Measurements from ENCODE around the gene CILP.

The CILP gene

DNA sequence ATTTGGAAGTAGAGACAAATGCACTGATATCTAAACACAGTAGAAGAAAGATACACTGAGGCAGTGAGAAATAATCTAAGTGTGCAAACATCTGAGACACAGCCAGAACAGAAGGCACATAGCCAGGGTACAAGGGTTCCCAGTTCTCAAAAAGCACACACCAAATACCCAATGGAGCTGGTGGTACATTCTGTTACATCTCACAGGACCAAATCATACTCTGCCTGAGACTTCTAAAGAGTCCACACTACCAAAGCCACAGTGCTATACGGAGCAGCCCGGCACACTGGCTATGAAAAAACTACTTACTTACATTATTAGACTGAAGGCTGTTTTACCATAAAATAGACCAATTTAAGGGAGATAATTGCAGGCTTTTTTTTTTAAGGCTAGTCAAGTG, 45.4 kb downstream of the CILP start:
- ChIA-PET CTCF (no interaction called here), POLR2A (no interaction called here)
- TF ChIP-seq, protein P1, sequence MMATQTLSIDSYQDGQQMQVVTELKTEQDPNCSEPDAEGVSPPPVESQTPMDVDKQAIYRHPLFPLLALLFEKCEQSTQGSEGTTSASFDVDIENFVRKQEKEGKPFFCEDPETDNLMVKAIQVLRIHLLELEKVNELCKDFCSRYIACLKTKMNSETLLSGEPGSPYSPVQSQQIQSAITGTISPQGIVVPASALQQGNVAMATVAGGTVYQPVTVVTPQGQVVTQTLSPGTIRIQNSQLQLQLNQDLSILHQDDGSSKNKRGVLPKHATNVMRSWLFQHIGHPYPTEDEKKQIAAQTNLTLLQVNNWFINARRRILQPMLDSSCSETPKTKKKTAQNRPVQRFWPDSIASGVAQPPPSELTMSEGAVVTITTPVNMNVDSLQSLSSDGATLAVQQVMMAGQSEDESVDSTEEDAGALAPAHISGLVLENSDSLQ (IDR thresholded peaks at IDR 0.05): no peak
- TF ChIP-seq SP1 (IDR thresholded peaks at IDR 0.05): no peak
- no peak for TF ChIP-seq L3MBTL2 (conservative IDR thresholded peaks at IDR 0.05)
- DNase-seq (ENCODE audit: extremely low spot score): no peak

DNA sequence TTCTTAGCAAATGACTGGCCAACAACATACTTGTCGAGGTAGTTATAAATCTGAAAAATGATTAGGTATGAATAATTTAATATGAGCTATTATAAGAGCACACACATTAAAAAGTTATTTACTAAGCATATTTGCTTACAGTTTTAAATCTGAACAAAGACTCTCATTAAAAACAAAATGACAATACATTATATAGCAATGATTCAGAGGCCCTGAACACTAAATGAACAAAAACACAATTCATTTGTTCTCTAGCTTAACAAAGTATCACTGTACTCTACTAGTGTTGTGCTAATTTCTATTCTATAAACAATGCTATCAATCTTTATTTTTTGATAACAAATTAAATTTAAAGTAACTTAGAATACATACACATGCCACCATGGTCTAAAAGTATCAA, 47.1 kb downstream of the CILP start:
- DNase-seq (ENCODE audit: extremely low spot score): no peak
- ChIA-PET POLR2A (no interaction called here), CTCF (no interaction called here)
- TF ChIP-seq HDGF (IDR thresholded peaks at IDR 0.05; ENCODE audit: borderline replicate concordance) (no peak), TARDBP (IDR thresholded peaks at IDR 0.05) (no peak), FOXM1 (IDR thresholded peaks at IDR 0.05; ENCODE audit: borderline replicate concordance) (no peak), BHLHE40 (IDR thresholded peaks at IDR 0.05; ENCODE audit: borderline replicate concordance) (no peak), ZNF384 (IDR thresholded peaks at IDR 0.05) (no peak), LEF1 (IDR thresholded peaks at IDR 0.05; ENCODE audit: borderline replicate concordance) (no peak), FOXK2 (IDR thresholded peaks at IDR 0.05) (no peak), SP1 (IDR thresholded peaks at IDR 0.05) (no peak), ELF4 (IDR thresholded peaks at IDR 0.05) (no peak), SUZ12 (IDR thresholded peaks at IDR 0.05) (no peak), ARNT (IDR thresholded peaks at IDR 0.05) (no peak), FOXA1 (IDR thresholded peaks at IDR 0.05) (no peak)
- TF ChIP-seq, protein P1 (IDR thresholded peaks at IDR 0.05): no peak

DNA sequence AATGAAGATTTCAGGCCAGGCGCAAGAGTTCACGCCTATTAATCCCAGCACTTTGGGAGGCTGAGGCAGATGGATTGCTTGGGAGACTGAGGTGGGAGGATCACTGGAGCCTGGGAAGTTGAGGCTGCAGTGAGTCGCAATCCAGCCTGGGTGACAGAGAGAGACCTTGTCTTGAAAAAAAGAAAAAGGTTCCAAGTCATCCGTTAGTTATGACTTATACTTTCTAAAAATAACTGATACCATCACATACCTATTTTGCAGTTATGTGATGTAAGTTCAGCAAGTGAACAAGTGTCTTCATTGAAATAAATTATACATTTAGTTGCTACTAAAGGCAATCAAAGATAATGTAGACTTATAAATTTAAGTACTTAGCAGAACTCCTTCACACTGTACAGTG, 48.2 kb downstream of the CILP start:
- DNase-seq (ENCODE audit: extremely low spot score): no peak
- ChIA-PET POLR2A (no interaction called here), CTCF (no interaction called here)
- TF ChIP-seq L3MBTL2 (conservative IDR thresholded peaks at IDR 0.05) (no peak), BHLHE40 (IDR thresholded peaks at IDR 0.05; ENCODE audit: borderline replicate concordance) (no peak), NFRKB (IDR thresholded peaks at IDR 0.05) (no peak), SP1 (IDR thresholded peaks at IDR 0.05) (no peak), ELF4 (IDR thresholded peaks at IDR 0.05) (no peak), TARDBP (IDR thresholded peaks at IDR 0.05) (no peak), HDGF (IDR thresholded peaks at IDR 0.05; ENCODE audit: borderline replicate concordance) (no peak), LEF1 (IDR thresholded peaks at IDR 0.05; ENCODE audit: borderline replicate concordance) (no peak), FOXA1 (IDR thresholded peaks at IDR 0.05) (no peak), ZNF384 (IDR thresholded peaks at IDR 0.05) (no peak)
- TF ChIP-seq, protein P1 (IDR thresholded peaks at IDR 0.05): no peak

DNA sequence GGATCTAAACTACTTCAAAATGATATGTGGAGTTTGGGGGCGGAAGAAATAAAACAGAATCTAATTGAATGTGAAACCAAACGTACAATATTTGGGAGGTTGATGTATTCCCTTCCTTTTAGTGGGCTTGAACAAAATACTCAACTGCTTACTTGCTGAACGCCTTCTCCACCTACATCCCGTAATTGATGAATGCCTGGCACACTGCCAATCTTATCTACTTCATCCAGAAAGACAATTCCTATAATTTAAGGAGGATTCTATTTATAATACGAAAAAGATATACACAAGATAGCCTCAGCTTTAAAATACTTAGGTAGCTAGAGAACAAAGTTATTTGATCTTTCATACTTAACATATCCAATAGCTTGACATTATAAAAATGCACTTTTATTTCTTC, 54.6 kb downstream of the CILP start:
- ChIA-PET POLR2A (no interaction called here), CTCF (no interaction called here)
- TF ChIP-seq FOXA1 (IDR thresholded peaks at IDR 0.05): no peak
- TF ChIP-seq, protein P1 (IDR thresholded peaks at IDR 0.05): no peak
- no peak for TF ChIP-seq SUZ12 (IDR thresholded peaks at IDR 0.05)
- TF ChIP-seq ELF4 (IDR thresholded peaks at IDR 0.05): no peak
- TF ChIP-seq BHLHE40 (IDR thresholded peaks at IDR 0.05; ENCODE audit: borderline replicate concordance): no peak
- TF ChIP-seq FOXK2 (IDR thresholded peaks at IDR 0.05): no peak
- TF ChIP-seq HDGF (IDR thresholded peaks at IDR 0.05; ENCODE audit: borderline replicate concordance): no peak
- no peak for TF ChIP-seq SP1 (IDR thresholded peaks at IDR 0.05)
- TF ChIP-seq FOXM1 (IDR thresholded peaks at IDR 0.05; ENCODE audit: borderline replicate concordance): no peak
- TF ChIP-seq ZNF384 (IDR thresholded peaks at IDR 0.05): no peak
- no peak for TF ChIP-seq NFRKB (IDR thresholded peaks at IDR 0.05)
- no peak for DNase-seq (ENCODE audit: extremely low spot score)

- DNase-seq (ENCODE audit: extremely low spot score): no peak
- CTCF ChIA-PET: no interaction called here
- TF ChIP-seq TARDBP (IDR thresholded peaks at IDR 0.05) (no peak), LEF1 (IDR thresholded peaks at IDR 0.05; ENCODE audit: borderline replicate concordance) (no peak), ARNT (IDR thresholded peaks at IDR 0.05) (no peak), SUZ12 (IDR thresholded peaks at IDR 0.05) (no peak), FOXK2 (IDR thresholded peaks at IDR 0.05) (no peak), FOXA1 (IDR thresholded peaks at IDR 0.05) (no peak), L3MBTL2 (conservative IDR thresholded peaks at IDR 0.05) (no peak), SP1 (IDR thresholded peaks at IDR 0.05) (no peak), BHLHE40 (IDR thresholded peaks at IDR 0.05; ENCODE audit: borderline replicate concordance) (no peak), HDGF (IDR thresholded peaks at IDR 0.05; ENCODE audit: borderline replicate concordance) (no peak)
- POLR2A ChIA-PET: no interaction called here
These were observed 56.6 kb downstream of the CILP start for GRCh38 chr15:65154720-65155119.

DNA sequence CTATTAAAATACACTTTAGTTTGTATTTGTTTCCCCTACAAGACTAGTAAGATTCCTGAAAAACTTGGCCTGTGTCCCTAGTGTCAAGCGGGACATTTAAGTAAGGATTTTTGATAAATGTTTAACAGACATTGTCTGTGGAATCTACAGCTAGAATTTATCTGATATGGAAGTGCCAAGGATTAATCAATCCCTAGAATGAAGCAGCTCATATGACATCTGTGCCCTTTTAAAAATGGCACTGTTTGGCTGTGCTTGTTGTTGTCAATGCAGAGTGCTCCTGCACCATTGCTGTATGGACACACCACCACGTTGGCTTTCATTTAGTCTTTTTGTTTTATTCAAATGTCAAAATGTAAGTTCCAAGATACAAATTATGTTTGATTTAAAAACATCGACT, 63.4 kb downstream of the CILP start:
- DNase-seq (ENCODE audit: extremely low spot score): no peak
- TF ChIP-seq TARDBP (IDR thresholded peaks at IDR 0.05): no peak
- no peak for TF ChIP-seq FOXA1 (IDR thresholded peaks at IDR 0.05)
- no peak for TF ChIP-seq ARNT (IDR thresholded peaks at IDR 0.05)
- no peak for TF ChIP-seq LEF1 (IDR thresholded peaks at IDR 0.05; ENCODE audit: borderline replicate concordance)
- POLR2A ChIA-PET: no interaction called here
- CTCF ChIA-PET: no interaction called here

DNA sequence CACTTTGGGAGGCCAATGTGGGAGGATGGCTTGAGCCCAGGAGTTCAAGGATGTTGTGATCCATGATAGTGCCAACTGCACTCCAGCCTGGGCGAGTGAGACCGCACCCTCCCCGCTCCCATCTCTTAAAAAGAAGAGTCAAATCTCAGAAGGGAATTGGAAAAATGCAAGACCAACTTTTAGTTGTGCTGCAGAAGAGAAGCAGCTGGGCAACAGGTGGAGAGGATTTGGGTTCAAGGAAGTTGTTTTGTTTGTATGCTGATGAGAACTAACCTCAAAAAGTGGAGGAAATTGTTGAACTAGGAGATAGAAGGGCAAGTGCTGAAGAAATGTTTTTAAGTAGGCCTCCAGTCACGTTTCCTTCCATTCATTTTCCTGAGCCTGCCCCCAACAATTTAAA, 64.8 kb downstream of the CILP start:
- TF ChIP-seq ZNF384 (IDR thresholded peaks at IDR 0.05) (no peak), L3MBTL2 (conservative IDR thresholded peaks at IDR 0.05) (no peak), CTBP1 (IDR thresholded peaks at IDR 0.05; ENCODE audit: borderline replicate concordance) (no peak), FOXM1 (IDR thresholded peaks at IDR 0.05; ENCODE audit: borderline replicate concordance) (no peak), ARNT (IDR thresholded peaks at IDR 0.05) (no peak)
- ChIA-PET CTCF (no interaction called here), POLR2A (no interaction called here)
- DNase-seq (ENCODE audit: extremely low spot score): no peak

Measured in HEK293T (cell line).